HG03442 (cell line): ENCODE data around the gene NEDD4L.

ENCODE experiments used
- ATAC-seq: cut with Tn5 transposase; IDR thresholded peaks from one replicate; pipeline ENCODE4 v1.9.1; 2021; ENCODE audit warnings: mild to moderate bottlenecking, moderate library complexity; ENCODE audit not compliant: unreplicated experiment

NEDD4L gene

GRCh38 chr18:58088691-58089065, 44.7 kb downstream of the NEDD4L start:
- no peak for ATAC-seq

DNA sequence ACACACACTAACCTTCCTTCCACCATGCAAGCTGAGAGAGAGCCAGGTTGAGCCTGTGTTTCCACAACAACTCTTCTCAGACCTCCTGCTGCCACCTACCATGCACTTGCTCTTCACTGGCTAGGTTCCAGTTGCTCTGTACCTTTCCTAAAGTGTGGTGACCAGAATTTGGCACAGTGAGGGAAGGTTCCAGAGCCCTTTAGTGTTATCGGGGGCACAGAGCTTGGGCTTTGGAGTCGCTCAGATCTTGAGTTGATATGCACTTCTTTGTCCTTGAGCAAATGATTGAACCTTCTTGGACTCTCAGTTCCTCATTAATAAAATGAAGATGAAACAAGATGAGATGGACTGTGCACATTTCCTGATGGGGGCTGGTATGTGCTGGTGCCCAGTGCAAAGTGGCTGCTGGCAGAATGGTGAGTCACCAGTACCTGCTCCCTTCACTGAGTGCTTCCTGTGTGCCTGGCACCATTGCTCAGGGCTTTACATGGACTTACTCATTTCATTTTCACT, 47.1 kb downstream of the NEDD4L start:
- peak; percentile 85 for ATAC-seq

- ATAC-seq: no peak
These were observed 49.3 kb downstream of the NEDD4L start for GRCh38 chr18:58093311-58093803.

DNA sequence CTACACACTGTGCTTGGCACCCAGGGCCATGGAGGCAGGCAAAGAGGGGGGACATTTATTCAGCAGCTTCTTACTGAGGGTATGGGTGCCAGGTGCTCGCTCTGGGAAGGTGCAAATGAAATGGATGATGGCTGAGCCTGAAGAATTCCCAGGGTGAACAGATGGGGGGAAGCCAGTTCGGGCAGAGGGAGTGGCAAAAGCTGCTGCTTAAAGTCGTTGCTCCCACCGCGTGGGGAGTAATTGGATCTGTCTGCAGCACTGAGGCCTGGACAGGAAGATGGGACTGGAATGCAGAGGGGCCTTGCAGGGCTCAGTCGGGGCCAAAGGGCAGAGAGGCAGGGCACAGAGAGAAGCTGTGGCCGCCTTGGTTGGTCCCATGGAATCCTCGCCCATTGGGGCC, 51.2 kb downstream of the NEDD4L start:
- ATAC-seq: no peak

DNA sequence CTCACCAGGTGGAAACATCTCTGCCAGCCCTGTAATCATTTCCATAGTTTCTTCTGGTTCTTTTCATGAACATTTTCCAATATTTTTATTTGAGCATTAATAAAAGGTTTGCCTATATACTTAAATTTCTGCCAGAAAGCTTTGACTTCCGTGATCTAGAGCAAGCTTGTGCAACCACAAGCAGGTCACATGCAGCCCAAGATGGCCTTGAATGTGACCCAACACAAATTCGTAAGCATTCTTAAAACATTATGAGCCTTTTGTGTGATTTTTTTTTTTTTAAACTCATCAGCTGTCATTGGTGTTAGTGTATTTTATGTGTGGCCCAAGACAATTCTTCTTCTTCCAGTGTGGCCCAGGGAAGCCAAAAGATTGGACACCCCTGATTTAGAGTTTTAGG, 51.6 kb downstream of the NEDD4L start:
- ATAC-seq: no peak

DNA sequence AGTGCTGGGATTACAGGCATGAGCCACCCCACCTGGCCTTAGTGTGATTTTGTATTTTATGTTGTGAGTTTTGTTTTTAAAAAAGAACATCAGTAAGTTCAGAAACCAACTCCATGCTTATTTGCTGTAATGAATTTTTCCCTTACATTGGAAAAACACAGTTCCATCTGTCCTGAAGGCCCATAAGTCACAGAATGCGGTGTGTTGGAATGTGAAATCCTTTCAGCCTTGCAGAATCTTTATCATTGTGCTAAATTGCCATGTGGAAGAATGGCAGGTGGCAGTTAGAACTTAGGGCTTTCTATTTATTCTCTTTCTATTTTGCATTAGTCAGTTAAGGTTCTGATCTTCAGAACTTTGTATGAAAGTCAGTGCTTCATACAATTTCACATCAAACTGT, 52.6 kb downstream of the NEDD4L start:
- no peak for ATAC-seq

- no peak for ATAC-seq
These were observed 53.3 kb downstream of the NEDD4L start for GRCh38 chr18:58097121-58097906.

GRCh38 chr18:58097907-58098166, 53.8 kb downstream of the NEDD4L start:
- no peak for ATAC-seq

DNA sequence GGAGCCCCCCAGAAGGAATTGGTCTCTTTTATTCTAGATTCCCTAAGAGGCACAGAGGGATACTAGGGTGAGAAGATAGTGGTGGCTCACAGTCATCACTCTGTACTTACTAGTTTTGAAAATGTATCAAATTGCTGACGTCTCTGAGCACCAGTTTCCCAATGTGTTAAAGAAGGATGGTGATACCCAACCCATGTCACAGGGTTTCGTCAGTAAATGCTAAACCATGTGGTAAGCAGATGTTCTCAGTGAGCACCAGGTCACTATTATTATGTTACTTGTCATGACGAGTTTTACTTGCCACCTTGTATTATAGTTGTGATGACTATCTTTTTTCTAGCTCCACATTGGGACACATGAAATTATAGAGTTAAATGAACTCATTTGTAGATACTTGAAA, 54.7 kb downstream of the NEDD4L start:
- no peak for ATAC-seq

- peak; percentile 44 for ATAC-seq
These were observed 56.1 kb downstream of the NEDD4L start for GRCh38 chr18:58100154-58100553.

- ATAC-seq: peak; percentile 55
These were observed 57.3 kb downstream of the NEDD4L start for GRCh38 chr18:58101291-58101794.

DNA sequence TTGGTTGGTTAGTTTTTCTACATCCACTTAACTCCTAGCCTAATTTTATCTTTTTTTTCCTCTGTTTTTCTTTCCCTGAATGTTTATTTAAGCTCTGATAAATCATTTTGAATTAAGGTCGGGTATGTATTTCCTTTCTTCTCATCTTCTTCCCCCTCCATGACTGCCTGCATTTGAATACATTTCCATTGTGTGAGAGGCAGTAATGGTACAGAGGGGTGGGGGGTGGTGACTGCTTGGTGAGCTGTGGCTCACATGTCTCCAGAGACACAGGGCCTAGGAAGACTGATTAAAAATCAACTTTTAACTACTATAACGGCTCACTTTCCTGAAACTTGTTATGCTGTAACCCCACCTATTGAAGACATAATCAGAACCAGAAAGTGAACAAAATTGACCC, 58.0 kb downstream of the NEDD4L start:
- ATAC-seq: no peak

DNA sequence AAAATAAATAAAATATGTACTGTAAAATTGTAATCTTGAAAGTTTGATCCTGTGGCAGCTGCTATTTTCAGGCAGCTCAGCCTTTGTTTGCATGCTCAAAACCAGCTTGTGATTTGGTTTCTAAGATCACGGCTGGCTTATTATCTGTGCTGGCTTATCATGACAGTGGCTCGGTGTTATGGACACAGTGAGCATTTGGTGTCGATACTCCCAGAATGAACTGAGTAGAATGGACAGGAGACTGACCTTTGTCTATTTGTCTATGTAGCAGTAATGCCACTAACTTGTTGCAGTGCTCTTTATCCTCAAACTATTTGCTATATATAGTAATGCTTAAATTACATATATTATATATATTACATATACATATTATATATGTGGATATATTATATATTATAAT, 58.8 kb downstream of the NEDD4L start:
- no peak for ATAC-seq

GRCh38 chr18:58103339-58103985, 59.4 kb downstream of the NEDD4L start:
- no peak for ATAC-seq

- ATAC-seq: no peak
These were observed 60.1 kb downstream of the NEDD4L start for GRCh38 chr18:58104096-58104495.

GRCh38 chr18:58105206-58105887, 61.3 kb downstream of the NEDD4L start:
- ATAC-seq: no peak

DNA sequence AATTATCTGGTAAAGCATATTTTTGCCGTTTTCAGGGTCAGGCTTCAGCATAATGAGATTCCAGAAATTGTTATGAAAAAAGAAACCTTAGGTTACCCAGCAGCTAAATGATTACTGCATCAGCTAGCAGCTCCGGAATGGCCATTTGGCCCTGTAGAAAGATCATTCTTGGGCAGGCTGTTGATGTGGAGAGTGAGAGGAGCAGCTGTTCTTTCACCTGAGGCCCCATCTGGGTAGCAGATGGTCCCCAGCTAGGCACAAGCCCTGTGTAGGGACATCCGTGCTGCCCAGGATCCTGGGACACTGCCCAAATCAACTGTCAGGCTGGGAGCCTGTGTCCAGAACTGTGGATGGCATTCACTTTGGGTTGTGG, 61.8 kb downstream of the NEDD4L start:
- ATAC-seq: no peak

- no peak for ATAC-seq
These were observed 62.5 kb downstream of the NEDD4L start for GRCh38 chr18:58106289-58107070.

- ATAC-seq: no peak
These were observed 65.2 kb downstream of the NEDD4L start for GRCh38 chr18:58109256-58109655.

- ATAC-seq: no peak
These were observed 66.4 kb downstream of the NEDD4L start for GRCh38 chr18:58110398-58110797.

- ATAC-seq: no peak
These were observed 68.1 kb downstream of the NEDD4L start for GRCh38 chr18:58112174-58112573.
